ENCODE data around the gene TCEANC2.

DNA sequence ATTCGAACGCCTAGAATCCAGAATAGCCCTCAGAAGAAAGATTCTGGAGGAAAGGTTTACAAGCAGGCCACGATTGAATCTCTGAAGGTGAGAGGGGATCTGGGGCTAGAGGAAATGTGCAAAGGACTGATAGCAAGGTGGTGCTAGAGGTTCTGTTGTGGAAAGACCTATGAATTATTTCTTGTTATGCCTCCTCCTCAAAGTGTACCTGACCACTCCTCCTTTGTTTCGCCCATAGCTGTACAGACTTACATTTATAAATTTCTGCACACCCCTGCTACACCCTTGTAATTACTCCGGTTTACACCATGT is 986 bp downstream of the TCEANC2 start:
- TF ChIP-seq, protein P1, sequence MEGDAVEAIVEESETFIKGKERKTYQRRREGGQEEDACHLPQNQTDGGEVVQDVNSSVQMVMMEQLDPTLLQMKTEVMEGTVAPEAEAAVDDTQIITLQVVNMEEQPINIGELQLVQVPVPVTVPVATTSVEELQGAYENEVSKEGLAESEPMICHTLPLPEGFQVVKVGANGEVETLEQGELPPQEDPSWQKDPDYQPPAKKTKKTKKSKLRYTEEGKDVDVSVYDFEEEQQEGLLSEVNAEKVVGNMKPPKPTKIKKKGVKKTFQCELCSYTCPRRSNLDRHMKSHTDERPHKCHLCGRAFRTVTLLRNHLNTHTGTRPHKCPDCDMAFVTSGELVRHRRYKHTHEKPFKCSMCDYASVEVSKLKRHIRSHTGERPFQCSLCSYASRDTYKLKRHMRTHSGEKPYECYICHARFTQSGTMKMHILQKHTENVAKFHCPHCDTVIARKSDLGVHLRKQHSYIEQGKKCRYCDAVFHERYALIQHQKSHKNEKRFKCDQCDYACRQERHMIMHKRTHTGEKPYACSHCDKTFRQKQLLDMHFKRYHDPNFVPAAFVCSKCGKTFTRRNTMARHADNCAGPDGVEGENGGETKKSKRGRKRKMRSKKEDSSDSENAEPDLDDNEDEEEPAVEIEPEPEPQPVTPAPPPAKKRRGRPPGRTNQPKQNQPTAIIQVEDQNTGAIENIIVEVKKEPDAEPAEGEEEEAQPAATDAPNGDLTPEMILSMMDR (conservative IDR thresholded peaks at IDR 0.05) = no peak
- no peak for TF ChIP-seq ZFX (IDR thresholded peaks at IDR 0.05)
